Urothelium cell line (cell line): ENCODE measurements around the gene KRT26.
"Not testable (repeated sequence)": the region's sequence is repeated elsewhere in the genome, so short reads cannot be mapped to it uniquely, and the experiment has no call there.

Source experiments
- DNase-seq: peaks from one replicate; pipeline ENCODE4 v3.0.0; 2011; ENCODE audit warnings: low spot score, mixed read lengths
- FAIRE-seq: peaks from 2 replicates; lab custom pipeline; 2011; peaks lifted over from hg19 to GRCh38; lab: Jason Lieb, UNC

The KRT26 gene, protein sequence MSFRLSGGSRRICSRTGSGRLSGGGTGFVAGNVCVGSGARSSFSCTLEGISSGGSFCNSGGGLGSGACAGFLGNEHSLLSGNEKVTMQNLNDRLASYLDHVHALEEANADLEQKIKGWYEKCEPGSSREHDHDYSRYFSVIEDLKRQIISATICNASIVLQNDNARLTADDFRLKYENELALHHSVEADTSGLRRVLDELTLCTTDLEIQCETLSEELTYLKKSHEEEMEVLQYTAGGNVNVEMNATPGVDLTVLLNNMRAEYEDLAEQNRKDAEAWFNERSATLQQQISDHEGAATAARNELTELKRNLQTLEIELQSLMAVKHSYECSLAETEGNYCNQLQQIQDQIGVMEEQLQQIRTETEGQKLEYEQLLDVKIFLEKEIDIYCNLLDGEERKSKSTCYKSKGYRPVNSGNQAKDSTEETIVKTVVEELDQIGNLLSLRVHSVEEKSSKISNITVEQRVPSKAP

DNA sequence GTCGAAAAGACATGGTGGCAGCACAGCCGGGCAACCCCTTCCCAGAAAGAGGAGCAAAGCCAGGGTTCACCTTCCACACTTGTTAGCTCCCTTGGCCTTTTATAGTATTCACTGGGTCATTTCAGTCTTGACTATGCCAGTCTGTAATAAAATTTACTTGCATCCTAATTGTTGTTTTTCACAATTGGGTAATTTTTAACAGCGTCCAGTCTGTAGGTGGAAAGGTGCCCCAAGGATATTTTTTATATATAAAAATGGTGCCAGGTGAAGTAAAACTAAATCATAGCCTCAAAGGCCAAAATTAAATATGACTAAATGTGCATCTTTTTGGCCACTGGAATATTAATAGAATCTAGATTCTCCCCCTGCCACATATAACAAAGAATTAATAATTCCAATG lies at the start of gene KRT26:
KRT26 (minus strand) TSS at position 101 of the 400 bp plus-strand sequence; CDS start at position 13, 88 bp downstream.
- no peak for DNase-seq
- FAIRE-seq: no peak

DNA sequence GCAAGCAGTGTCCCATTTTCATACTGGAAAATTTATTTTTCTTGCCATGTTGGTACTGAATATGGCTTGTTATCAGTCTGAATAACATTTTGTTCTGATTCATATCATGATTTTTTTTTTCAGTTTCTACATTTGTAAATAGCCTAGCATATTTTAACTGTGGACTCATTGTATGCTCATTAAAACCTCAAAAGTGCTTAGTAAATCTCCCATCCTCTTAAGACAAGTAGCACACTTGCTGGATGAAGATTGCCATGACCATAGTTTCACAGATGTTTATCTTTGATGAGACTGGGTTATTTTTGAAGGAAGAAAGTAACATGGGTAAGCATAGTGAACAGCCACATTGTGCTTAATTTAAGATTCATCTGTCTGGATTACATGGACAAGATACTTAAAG lies 49.5 kb upstream of the KRT26 start:
- FAIRE-seq (no peak), DNase-seq (no peak)

DNA sequence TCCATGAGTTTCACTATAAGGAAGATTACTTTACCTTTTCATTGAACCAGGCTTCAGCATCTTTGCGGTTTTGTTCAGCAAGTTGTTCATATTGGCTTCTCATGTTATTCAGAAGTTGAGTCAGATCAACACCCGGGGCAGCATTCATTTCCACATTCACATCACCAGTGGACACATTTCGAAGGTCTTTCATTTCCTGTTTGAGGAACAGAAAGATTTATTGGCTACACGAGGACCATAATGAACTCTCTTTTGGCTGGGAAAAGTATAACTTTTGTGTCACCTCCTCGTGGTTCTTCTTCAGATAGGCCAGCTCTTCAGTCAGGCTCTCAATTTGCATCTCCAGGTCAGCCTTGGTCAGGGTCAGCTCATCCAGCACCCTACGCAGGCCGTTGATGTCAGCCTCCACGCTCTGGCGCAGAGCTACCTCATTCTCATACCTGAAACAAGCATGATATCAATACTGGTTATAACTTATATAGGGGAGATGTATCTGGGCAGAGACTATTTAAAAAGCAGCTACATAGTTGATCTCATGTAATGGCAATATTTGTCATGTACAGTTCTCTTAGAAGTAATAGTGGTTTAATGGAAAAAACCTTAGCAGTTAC lies 48.3 kb upstream of the KRT26 start:
- FAIRE-seq: no peak

GRCh38 chr17:40819528-40820125 lies 47.6 kb upstream of the KRT26 start:
- no peak for FAIRE-seq
- no peak for DNase-seq

More for the DNA sequence above, 48.3 kb upstream of the KRT26 start:
- DNase-seq: no peak

GRCh38 chr17:40818733-40819527 lies 46.9 kb upstream of the KRT26 start:
- DNase-seq (peak; percentile 90), FAIRE-seq (no peak)

DNA sequence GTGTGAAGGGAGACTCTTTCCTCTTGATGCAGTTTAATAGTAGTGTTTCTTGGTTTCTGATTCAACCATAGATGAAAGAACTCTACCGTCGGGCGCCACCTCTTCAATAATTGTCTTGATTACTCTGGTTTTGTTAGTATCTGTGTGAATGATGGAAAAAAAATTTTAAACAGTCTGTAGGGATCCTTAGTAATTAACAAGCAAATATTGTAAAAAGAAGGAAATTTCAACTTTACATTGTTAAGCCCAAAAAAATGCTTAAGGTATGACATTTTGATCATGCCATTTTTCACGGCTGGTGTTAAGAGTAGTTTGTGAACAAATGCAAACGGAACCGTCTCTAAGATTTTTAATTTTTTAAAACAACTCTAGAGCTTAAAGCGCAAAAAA lies 46.3 kb upstream of the KRT26 start:
- no peak for FAIRE-seq
- DNase-seq: no peak

- DNase-seq (no peak), FAIRE-seq (no peak)
Measured at GRCh38 chr17:40817103-40817682, 45.2 kb upstream of the KRT26 start.

- FAIRE-seq (no peak), DNase-seq (no peak)
Measured at GRCh38 chr17:40816569-40816968, 44.6 kb upstream of the KRT26 start.

DNA sequence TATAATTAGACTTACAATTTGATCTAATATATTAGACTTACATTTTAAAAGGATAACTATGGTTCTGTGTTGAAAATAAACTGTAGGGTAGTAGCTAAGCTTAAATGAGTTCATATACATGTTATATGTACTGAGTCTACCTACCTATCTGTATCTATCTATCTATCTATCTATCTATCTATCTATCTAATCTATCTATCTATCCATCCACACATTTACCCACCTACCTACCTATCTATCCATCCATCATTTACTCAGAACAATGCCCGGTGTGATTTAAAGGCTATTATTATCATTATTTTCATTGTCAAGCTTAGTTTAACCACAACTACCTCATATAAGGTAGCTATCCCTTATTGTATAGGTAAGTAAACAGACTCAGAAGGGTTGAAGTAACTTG lies 43.4 kb upstream of the KRT26 start:
- FAIRE-seq (no peak), DNase-seq (no peak)

DNA sequence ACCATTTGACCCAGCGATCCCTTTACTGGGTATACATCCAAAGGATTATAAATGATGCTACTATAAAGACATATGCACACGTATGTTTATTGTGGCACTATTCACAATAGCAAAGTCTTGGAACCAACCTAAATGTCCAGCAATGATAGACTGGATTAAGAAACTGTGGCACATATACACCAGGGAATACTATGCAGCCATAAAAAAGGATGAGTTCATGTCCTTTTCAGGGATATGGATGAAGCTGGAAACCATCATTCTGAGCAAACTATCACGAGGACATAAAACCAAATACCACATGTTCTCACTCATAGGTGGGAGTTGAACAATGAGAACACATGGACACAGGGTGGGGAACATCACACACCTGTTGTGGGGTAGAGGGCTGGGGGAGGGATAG lies 42.7 kb upstream of the KRT26 start:
- DNase-seq, FAIRE-seq: not testable (repeated sequence)

DNA sequence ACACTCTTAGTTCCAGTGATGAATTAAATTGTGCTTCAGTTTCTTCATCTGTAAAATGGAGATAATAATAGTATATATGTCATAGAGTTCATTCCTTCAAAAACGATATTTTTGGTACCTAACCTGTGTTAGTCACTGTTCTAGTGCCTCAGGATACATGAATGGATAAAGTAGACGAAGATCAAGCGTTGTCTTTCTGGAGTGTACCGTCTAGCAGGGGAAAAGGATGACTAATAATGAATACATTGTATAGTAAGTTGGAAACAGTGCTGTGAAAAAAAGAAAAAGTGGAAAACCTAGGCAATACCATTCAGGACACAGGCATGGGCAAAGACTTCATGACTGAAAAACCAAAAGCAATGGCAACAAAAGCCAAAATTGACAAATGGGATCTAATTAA lies 41.8 kb upstream of the KRT26 start:
- DNase-seq (no peak), FAIRE-seq (no peak)

DNA sequence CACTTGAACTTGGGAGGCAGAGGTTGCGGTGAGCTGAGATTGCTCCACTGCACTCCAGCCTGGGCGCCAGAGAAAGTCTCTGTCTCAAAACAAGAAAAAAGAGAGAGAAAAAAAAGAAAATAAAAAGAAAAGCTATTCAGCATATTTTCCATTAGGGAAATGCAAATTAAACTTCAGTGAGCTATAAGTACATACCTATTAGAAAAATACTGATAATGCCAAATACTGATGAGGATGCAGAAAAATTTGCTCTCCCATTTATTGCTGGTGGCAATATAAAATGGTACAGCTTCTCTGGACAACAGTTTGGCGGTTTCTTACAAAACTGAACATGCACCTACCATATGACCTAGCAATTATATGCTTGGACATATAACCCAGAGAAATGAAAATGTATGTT lies 40.6 kb upstream of the KRT26 start:
- DNase-seq: no peak
- no peak for FAIRE-seq

DNA sequence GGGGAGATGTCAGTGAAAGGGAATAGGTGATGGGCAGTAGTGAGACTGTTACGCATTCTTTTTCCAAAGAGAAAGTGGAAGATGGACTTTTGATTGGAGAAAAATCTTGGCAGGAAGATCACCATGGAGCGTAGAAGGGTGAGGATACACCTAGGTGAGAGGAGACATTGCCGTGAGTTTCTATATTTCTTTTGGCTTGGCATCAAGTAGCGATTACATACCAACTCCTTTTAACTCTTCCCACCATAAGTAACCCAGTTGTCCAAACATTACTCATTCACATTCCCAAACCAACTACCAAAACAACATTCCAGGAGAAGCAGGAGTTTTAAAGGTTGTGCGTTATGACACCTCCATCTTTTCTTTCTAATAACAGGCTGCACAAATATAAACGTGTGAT lies 38.5 kb upstream of the KRT26 start:
- FAIRE-seq (no peak), DNase-seq (peak; percentile 23)

DNA sequence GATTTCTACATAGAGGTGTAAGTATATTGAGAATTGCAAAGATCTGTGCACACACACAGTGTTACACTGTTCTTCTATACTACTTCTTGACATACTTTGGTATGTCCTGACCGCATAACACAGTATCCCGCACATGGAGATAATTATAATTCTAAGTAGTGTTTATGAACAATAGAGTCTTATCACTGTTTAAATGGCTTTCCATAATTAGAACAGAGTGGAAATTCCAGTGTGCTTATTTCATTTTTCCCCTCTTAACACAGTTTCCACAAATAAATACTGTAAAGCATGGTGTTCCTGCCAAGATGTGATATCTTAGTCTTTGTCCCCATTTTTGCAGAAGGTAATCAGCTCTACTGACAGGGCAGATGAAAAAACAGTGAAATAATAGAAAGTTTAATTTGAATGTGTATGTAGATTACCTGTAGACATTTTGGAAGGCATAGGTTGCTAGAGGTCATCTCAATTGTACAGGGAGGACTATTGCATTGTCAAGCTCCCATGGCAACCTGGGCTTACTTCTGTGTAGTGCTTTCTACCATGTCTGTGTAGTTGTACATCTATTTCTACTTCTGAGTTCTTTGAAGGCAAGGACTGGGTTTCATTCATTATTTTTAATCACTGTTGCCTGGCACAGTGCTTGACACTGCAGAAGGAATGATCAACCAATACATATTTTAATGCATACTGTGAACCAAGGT lies 37.9 kb upstream of the KRT26 start:
- FAIRE-seq (no peak), DNase-seq (no peak)

DNA sequence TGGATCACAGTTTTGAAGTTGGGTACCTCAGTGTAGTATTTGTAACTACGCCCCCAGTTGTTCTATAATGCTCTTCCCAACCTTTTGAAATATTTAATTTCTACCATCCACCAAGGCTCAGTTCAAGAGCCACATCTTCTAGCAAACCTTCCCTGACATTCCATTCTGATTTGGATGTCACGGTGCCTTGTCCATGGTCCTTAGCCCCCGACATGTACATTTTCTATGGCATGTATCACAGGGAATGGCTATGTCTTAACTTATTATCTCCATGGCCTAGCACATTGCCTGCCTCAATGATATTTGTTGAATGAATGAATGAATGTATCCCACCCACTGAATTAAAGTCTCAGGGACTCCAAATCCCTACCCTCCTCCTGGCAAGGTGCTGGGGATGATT lies 34.1 kb upstream of the KRT26 start:
- DNase-seq (no peak), FAIRE-seq (no peak)

DNA sequence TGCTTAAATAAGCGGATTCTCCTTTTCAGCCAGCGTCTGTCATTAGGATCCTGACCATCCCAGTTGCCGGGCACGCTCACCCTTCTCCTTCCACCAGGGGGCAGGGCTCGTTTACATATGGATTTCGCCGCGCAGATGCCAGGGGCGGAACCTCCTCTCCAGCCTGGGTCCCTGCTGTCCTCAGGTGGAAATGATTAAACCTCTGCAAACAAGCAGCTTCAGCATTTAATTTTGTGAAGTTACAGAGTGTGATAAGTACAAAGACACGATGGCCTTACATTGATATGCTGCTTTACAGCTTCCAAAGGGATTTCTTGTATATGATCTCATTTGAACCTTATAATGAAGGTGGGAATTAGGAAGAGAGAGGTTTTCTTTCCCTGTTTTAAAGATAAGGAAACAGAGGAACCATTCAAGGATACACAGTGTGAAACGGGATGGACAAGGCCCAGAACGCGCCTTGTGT lies 31.6 kb upstream of the KRT26 start:
- DNase-seq: peak; percentile 85
- FAIRE-seq: no peak

DNA sequence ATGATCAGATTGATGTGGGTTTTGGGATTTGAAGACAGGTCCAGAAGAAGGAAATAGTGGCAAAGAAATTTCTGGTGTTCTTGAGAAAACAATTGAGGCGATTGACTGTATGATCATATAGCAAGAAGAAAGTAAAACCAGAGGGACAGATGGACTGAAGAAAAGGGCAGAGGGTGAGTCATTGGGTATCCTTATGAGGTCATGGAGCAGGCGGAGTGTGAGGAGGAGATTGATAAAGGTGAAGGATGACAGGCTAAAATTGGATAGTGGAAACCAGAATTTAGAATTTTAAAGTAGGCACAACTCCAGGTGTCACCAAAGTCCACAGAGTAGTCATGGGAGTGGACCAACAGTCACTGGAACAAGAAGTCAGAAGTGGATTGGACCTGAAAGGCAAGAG lies 29.2 kb upstream of the KRT26 start:
- FAIRE-seq (no peak), DNase-seq (no peak)

DNA sequence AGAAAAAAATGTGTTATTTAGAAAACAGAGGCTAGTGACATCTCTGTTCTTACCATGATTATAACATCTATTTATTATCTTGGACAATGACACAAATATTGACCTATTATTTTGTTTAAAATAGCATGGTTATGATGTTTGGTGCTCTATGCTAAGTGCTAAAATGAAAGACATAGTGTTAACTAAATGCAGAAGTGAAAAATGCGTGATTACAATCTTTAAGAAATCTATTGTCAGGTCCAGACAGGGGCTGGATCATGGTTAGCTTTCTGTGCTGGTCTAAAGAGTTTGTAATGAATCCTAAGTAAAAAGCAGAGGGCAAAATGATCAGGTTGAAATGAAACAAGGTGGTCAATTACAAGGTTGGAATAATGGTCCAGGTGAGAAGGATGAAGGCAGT lies 28.4 kb upstream of the KRT26 start:
- DNase-seq (no peak), FAIRE-seq (no peak)

DNA sequence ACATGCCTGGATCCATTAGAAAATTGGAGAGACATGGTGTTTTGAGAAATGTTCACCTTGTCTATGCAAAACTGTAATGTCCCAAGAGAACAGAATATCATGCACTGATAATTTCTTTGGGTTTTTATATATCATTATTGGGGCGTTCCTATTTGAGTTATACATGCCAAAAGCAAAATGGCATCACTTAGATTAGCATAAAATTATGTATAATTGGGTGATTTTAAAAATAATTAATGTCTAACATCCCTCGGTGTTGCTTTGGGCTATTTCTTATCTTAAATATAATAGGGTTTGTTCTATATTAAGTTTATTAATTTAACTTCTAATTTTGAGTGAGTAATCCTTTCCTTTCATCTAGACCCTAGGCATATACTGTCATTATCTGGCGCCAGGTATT lies 27.9 kb upstream of the KRT26 start, which contains the start of gene KRT28:
KRT28 (minus strand) TSS at position 101 of the 400 bp plus-strand sequence; CDS start at position 35, 66 bp downstream.
- FAIRE-seq (no peak), DNase-seq (no peak)

- no peak for FAIRE-seq
Measured at GRCh38 chr17:40796846-40797245, 24.8 kb upstream of the KRT26 start.

More at GRCh38 chr17:40796846-40797245, 24.8 kb upstream of the KRT26 start:
- no peak for DNase-seq
